Stimulated activated CD4-positive, alpha-beta T cell treated with anti-CD3 and anti-CD28 coated beads, Interleukin-4, amount 100 ng/mL, for 48 hours (primary cell): Measurements from ENCODE around the gene PRPF40A.
"Not testable (repeated sequence)": the region's sequence is repeated elsewhere in the genome, so short reads cannot be mapped to it uniquely, and the experiment has no call there.

Source experiments
- DNase-seq, 2 donors: peaks; one replicate each; pipeline ENCODE4 v3.0.0-alpha.2; 2020; ENCODE audit warnings: low read depth in 2 of 2

The PRPF40A gene

GRCh38 chr2:152717228-152718075, at the start of gene PRPF40A:
Gene PRPF40A, minus strand, starts transcription at chr2:152717461. Its CDS starts 22 bp downstream, at chr2:152717439.
- DNase-seq, result peak; percentile 97 to 98

- DNase-seq, result no peak
Observed at GRCh38 chr2:152766928-152767327, 49.7 kb upstream of the PRPF40A start.

GRCh38 chr2:152763651-152764050, 46.4 kb upstream of the PRPF40A start:
- DNase-seq, result no peak

GRCh38 chr2:152763208-152763607, 45.9 kb upstream of the PRPF40A start:
- DNase-seq, result not testable (repeated sequence)

- DNase-seq, result no peak
Observed at GRCh38 chr2:152762202-152762601, 44.9 kb upstream of the PRPF40A start.

- DNase-seq, result no peak
Observed at GRCh38 chr2:152761214-152761613, 44.0 kb upstream of the PRPF40A start.

GRCh38 chr2:152759290-152760072, 42.2 kb upstream of the PRPF40A start:
- DNase-seq, result no peak

- DNase-seq, result no peak
Observed at GRCh38 chr2:152755029-152755428, 37.8 kb upstream of the PRPF40A start.

- DNase-seq, result not testable (repeated sequence)
Observed at GRCh38 chr2:152747751-152748150, 30.5 kb upstream of the PRPF40A start.

- DNase-seq, result no peak
Observed at GRCh38 chr2:152743002-152743401, 25.7 kb upstream of the PRPF40A start.

- DNase-seq, result no peak
Observed at GRCh38 chr2:152740743-152741328, 23.6 kb upstream of the PRPF40A start.

GRCh38 chr2:152739705-152740104, 22.4 kb upstream of the PRPF40A start:
- not testable (repeated sequence) for DNase-seq

- no peak for DNase-seq
Observed at GRCh38 chr2:152738438-152738837, 21.2 kb upstream of the PRPF40A start.

GRCh38 chr2:152737509-152737908, 20.2 kb upstream of the PRPF40A start:
- not testable (repeated sequence) for DNase-seq

- no peak for DNase-seq
Observed at GRCh38 chr2:152730591-152731333, 13.5 kb upstream of the PRPF40A start.

- DNase-seq, result no peak
Observed at GRCh38 chr2:152729844-152730243, 12.6 kb upstream of the PRPF40A start.

GRCh38 chr2:152723918-152724317, 6.7 kb upstream of the PRPF40A start:
- DNase-seq, result no peak

GRCh38 chr2:152722639-152723038, 5.4 kb upstream of the PRPF40A start:
- DNase-seq, result not testable (repeated sequence)

GRCh38 chr2:152720794-152721193, 3.5 kb upstream of the PRPF40A start:
- no peak for DNase-seq

GRCh38 chr2:152718909-152719645, 1.8 kb upstream of the PRPF40A start:
- DNase-seq, result peak in 1 of 2 donors; percentile 34
